SK-N-MC (cell line): ENCODE measurements around the gene CYBA.
"Not testable (repeated sequence)": the region's sequence is repeated elsewhere in the genome, so short reads cannot be mapped to it uniquely, and the experiment has no call there.

Experiments
- EZH2 ChIP-seq: fragments of 200-600 bp; sonication (generic); IDR thresholded peaks from one replicate; pipeline ENCODE4 v1.6.1; 2017; ENCODE audit warnings: antibody characterized with exemption
- POLR2AphosphoS5 ChIP-seq: IDR thresholded peaks from 2 replicates; pipeline ENCODE4 v1.6.1; 2012; ENCODE audit warnings: mild to moderate bottlenecking, low read depth, low read length, borderline replicate concordance

DNA sequence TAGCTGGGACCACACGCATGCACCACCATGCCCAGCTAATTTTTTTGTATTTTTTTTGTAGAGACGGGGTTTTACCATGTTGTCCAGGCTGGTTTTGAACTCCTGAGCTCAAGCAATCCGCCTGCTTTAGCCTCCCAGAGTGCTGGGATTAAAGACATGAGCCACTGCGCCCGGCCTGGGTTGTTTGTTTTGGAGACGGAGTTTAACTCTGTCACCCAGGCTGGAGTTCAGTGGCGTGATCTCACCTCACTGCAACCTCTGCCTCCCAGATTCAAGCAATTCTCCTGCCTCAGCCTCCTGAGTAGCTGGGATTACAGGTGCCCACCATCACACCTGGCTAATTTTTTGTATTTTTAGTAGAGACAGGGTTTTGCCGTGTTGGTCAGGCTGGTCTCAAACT, 41.4 kb downstream of the CYBA start:
- not testable (repeated sequence) for TF ChIP-seq POLR2AphosphoS5, EZH2
